HG02759 (cell line): ENCODE measurements around the gene STXBP3.
"Not testable (repeated sequence)": the region's sequence is repeated elsewhere in the genome, so short reads cannot be mapped to it uniquely, and the experiment has no call there.

Experiments
- ATAC-seq: cut with Tn5 transposase; IDR thresholded peaks from one replicate; pipeline ENCODE4 v1.9.1; 2021; ENCODE audit warnings: mild to moderate bottlenecking, moderate library complexity; ENCODE audit not compliant: unreplicated experiment

The STXBP3 gene

DNA sequence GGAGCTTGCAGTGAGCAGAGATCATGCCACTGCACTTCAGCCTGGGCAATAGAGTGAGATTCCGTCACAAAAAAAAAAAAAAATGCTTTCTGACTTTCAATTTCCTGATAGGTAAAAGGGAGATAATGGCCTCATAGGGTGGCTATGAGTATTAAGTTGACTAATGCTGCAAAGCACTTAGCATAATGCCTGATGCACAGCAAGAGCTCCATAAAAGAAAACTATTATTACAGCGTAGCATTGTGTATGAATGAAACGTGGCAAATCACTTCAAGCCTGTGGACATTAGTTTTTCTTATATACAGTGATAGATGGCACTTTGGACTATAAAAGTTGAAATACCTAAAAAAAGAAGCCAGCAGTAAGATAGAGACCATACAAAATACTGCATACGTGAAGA lies 17.0 kb upstream of the STXBP3 start:
- no peak for ATAC-seq

DNA sequence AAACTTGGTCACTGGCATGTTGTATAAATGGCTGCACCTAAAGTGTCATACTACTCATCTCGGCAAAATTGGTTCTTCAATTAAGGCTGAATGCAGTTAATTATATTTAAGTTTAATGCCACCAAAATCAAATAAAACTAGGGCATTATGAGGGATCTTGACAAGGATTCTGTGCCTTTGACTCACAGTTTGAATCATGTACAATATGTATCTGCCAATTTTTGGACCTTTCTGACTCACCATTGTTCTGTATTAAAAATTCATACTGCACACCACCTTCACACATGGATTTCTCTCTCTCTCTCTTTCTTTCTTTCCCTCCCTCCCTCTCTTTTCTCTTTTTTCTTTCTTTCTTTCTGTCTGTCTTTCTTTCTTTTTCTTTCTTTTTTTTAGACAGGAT lies 14.1 kb upstream of the STXBP3 start:
- no peak for ATAC-seq

DNA sequence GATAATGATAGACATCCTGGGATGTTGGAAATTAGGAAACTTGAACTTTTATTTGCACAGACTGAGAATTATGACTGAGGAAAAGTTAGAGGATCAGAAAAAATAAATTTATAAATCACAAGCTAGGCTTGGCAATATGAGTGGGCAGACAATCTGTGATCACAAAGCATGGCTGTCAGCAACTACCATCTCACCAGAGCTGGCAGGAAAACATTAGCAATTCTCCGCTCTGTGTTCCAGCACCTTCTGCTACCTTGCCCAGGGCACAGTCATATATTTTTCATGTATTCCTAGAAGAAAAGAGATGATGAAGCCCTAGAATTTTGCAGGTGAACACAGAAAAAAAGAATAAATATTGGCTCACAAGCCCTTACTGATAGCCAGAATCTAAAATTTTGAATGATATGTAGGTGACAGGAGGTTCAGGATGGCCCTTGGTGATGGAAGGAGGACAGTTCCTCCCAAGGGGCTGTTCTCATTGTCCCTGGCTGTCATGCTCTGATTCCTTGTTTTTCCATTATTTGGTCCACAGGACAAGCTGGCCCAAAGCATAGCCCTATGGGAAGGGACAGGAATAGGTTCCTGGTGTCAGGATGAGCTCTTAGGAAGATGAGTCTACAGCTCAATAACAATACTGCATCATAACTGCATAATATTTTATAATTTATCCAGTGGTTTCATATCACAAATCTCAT lies 12.2 kb upstream of the STXBP3 start:
- ATAC-seq = no peak

DNA sequence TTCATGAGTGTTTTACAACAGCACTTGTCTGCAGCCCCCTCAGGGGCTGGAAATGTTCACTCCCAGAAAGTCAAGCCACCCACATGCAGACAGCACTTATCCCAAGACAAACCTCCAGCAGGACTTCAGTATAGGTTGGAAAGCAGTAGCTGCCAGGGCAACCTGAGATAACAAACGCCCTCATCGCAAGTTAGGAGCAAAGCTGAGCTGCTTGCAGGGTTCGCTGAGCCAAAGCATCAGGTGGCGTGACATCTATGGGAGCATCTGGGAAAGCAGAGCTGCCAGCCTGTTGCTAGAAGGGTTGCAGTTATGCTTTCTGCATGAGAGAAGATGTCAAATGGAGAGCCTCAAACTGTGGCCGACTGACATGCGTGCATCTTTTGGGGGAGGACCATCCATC lies 4.2 kb upstream of the STXBP3 start:
- no peak for ATAC-seq

DNA sequence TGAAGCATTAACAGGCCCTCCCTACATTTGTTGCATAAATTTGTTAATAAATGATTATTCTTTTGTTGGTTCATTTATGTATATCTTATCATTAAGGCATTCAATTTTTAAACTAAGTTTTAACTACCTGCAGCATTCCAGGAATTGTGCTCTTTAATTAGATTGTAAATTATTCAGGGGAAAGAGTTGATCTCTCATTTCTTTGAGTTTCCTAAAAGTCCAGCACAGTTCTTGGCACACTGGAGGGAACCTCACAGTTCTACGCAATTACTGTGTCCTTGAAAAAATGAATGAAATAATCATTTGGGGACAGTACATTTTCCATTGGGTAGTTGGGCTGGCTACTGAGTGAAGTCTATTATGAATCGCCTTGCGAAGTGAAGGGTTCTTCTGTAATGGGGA lies 493 bp upstream of the STXBP3 start:
- no peak for ATAC-seq

DNA sequence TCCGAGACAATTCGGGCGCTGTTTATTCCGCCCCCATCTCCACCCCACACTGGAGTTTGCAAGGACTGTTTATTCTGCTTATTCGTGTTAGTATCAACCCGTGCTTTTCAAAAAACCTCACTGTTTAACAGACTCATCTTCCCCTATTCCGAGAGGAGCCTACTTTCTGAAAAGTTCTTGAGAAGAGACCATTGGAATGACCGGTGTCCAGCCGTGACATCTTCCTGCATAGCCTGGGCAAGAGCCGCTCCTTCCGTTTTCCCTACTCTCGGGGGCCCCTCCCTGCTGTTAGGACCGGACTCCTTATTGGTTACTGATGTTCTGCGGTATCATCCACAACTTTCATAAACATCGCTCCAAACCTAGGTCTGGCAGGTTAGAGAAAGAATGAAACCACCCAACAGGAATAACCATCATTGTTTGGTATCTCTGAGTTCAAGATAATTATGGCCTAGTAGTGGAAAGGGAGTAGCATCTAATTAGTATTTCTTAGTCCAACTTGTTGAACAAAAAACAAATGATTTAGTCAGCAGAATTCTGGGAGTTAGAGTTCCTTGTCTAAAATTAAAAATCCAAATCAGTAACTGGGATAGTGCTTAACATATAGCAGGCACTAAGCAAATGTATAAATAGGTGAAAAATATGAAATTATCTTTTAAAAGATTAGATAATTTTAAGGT lies 837 bp downstream of the STXBP3 start:
- peak; percentile 25 for ATAC-seq

DNA sequence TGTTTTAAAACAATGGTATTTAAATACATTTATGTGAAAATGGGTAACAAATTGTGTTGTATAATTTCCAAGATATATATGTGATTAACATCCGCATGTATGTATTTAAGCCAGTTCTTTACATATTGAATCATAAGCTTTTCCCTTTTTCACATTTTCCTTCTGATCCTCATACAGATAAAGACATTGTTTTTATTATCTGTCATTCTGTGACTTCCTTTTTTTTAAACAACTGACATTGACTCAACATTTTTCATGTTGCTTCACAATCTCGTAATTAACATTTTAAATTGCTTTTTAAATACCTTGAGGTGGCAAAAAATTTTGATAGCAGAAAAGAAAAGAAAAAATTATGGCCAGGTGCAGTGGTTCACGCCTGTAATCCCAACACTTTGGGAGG lies 1.4 kb downstream of the STXBP3 start:
- no peak for ATAC-seq

DNA sequence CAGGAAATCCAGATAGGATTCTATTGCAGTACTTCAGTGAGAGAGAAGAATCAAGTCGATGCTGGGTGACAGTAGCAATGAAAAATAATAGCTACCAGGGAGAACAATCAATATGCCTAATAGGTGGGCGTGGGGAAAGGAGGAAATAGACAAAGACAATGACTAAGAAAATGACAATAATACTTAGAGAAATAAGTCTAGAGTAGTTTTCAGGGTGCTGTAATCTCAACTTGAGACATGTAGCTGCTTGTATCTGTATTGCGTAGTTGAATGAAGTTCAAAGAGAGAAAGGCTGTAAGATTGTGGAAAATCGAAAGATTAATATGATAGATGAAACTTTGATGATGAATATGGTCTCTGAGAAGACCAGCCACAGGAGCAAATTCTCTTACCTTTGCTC lies 2.6 kb downstream of the STXBP3 start:
- no peak for ATAC-seq

DNA sequence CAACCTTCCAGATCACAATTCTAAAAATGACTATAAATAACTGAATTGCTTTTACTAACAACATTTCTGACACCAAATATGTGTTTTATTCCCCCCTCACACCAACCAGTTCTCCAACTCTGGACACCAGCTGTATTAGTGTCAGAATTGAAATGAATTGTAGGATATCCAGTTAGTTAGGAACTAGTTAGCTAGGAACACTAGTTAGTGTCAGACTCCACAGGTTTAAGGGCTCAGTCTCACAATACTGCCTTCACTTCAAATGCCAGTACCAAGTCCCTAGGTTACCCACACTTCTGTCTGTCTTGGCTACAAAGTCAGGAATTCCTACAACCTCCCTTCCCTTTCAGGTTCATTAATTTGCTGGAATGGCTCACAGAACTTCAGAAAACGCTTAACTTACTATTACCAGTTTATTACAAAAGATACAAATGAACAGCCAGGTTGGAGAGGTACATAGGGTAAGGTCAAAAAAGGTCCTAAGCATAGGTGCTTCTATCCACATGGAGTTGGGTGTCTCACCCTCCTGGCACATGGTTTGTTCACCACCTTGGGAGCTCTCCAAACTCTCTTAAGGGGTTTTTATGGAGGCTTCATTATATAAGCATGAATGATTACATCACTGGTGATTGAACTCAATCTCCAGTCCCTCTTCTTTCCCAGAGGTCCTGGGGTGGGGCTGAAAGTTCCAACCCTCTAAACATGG lies 4.2 kb downstream of the STXBP3 start:
- no peak for ATAC-seq

DNA sequence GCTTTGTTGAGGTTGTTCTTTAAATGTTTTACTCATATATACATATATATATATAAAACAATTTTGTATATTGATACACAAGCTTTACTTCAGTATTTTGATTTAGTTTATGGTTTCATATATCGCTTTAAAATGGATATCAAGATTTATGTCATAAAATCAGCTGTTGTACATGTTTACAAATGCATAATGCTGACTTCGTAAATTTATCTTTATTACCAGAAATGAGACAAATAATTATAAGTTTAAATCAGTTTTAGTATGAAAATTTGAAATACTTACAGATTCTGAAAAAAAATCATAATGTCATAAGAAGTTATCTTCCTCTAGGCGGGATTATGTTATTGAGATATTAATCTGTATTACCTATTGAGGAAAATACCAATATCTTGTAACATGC lies 6.9 kb downstream of the STXBP3 start:
- ATAC-seq = no peak

DNA sequence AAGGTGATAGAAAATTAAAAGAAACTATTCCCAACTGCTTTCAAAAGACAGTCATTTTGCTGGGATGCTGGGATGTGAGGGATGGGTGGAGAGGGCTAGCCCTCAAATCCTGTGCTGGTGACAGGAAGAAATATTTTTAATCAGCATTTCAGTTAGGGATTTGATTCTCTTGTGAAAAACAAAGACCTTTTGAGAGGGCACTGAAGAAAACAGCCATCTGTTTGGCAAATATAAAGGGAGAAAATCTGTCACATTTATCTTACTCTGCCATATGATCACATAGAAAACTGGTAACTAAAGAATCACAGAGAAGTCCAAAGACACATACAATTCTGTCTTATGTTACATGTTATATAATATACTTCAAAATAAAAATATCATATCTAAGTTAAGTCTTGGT lies 12.3 kb downstream of the STXBP3 start:
- no peak for ATAC-seq

DNA sequence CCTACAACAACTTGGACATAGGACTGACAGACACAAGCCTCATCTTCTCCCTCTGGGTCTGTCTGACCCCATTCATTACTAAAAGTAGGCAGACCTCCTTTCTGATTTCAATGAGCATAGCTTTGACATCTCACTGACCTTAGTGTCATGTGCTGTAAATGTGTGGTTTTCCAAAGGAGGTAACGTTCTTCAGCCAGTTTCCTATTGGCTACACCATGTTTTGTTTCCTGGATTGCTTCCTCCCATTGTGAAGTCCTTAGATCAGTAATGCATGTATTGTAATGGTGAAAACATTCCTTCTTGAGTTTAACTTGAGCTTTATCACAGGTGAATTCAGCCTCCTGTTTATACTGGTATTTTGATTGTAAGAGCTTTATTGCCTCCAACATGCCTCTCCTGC lies 20.6 kb downstream of the STXBP3 start:
- ATAC-seq = no peak

DNA sequence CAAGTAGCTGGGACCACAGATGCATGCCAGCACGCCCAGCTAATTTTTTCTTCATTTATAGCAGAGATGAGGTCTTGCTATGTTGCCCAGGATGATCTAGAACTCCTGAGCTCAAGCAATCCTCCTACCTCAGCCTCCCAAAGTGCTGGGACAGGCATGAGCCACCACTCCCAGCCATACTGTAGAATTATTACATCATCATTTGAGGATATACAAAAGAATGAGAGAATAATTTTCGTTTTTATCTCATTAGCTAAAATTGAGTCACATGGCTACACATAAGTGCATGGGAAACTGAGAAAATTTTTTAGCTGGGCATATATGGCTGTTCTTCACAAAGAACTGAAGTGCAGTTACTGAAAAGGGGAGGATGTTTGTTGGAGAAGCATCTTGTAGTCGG lies 21.2 kb downstream of the STXBP3 start:
- ATAC-seq = no peak

DNA sequence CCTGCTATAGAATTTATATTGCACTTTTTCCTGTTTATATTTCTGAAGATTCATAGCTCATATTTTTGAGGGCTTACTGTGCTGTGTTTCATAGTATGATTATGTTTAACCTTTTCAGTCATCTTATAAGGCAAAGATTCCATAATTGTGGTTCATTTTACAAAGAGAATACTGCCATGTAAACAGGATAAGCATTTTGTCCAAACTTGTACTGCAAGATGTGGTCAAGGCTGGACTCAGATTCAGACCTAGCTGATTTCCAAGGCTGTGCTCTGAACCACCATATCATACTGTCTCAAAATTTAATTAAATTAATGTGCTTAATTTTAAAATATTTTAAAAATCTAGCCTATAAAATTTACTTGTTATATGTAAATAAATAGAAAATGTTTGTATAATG lies 31.4 kb downstream of the STXBP3 start:
- no peak for ATAC-seq

DNA sequence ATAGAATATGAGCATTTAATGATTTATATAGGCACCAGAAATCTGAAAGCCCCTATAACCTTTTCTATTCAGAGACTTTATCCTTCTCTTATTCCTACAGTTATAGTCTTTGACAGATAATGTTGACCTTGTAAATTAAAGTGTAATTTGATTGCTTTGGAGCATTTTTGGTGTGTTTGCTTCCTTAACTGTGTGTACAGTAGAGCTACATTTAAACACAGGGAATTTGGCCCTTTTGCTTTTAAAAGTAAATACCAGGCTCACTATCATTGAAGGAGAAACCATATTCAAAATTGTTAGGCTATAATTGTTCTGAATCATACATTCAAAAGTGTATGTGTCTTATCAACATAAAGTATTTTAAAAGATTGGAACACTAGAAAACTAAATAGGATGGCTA lies 33.0 kb downstream of the STXBP3 start:
- ATAC-seq = no peak

DNA sequence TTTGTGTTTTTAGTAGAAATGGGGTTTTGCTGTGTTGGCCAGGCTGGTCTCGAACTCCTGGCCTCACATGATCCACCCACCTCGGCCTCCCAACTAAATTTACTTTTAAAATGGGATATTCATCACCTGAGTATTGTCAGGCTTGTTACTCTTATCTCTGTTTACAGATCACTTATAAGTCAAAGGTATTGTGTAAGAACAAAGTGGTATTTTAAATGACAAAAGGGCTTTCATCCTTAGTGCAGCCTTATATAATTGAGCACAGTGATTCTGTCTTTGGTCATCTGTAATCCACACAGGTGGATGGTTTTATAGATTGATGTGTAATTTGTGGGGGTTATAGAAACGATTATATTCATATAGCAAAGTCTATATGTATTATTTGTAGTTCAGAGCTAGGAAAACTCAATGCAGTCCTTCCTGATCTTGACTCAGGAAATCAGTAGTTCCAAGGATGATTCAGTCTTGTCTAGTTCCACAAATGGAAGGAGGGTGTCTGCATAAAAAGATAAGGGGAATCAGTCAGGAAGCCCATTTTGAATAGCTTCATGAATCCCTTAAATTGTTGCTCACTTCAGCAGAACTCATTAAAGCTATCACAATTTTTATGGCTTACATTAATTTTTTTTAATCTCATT lies 34.6 kb downstream of the STXBP3 start:
- ATAC-seq = no peak

DNA sequence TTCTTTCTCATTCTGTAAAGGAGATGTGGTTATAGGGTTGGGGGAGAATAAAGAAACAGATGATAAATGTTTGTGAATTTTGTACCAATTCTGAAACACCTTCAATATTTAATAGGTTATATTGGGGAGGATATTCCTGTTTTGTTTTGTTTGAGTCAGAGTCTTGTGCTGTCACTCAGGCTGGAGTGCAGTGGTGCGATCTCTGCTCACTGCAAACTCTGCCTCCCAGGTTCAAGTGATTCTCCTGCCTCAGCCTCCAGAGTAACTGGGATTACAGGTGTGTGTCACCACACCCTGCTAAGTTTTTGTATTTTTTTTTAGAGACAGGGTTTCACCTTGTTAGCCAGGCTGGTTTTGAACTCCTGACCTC lies 35.1 kb downstream of the STXBP3 start:
- ATAC-seq = not testable (repeated sequence)

DNA sequence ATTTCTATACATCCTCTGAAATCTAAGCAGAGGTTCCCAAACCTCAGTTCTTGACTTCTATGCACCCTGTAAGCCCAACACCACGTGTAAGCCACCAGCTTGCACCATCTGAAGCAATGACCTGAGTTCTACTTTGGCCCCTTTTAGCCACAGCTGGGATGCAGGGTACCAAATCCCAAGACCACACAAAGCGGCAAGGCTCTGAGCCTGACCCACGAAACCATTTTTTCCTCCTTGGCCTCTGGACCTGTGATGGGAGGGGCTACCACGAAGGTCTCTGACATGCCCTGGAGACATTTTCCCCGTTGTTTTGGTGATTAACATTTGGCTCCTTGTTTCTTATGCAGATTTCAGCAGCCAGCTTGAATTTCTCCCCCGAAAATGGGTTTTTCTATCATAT lies 38.8 kb downstream of the STXBP3 start:
- no peak for ATAC-seq

DNA sequence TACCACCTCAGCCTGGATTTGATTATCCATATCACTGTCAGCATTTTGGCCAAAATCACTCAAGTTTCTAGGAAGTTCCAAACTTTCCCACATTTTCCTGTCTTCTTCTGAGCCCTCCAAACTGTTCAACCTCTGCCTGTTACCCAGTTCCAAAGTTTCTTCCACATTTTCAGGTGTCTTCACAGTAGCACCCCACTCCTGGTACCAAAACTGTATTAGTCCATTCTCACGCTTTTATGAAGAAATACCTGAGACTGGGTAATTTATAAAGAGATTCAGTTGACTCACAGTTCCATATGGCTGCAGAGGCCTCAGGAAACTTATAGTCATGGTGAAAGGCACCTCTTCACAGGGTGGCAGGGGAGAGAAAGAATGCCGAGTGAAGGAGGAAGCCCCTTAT lies 39.4 kb downstream of the STXBP3 start:
- no peak for ATAC-seq

DNA sequence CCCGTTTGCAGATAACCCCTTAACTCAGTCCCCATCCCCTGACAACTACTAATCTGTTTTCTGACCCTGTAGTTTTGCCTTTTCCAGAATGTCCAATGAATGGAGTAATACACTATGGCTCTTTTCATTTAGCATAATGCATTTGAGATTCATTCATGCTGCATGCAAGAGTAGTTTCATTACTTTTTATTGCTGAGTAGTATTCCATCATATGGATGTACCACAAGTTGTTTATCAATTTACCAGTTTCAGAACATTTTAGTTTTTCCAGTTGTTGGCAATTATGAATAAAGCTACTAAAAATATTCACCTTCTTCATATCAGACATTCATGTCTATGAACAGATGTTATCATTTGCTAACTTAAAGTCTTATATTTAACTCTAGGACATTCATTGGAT lies 45.3 kb downstream of the STXBP3 start:
- ATAC-seq = no peak

DNA sequence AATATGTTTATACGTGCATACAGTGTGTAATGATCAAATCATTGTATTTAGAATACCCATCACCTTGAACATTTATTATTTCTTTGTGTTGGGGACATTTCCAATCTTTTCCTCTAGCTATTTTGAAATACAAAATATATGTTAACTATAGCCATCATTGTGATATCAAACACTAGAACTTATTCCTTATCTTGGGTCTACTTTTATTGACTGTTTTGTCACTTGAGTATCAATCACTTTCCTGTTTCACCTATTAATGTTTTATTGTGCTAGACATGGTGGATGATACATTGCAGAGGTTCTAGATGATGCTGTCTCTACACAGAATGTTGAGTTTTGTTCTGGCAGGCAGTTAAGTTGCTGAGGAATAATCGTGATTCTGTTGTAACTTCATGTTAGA lies 45.9 kb downstream of the STXBP3 start:
- ATAC-seq = no peak

DNA sequence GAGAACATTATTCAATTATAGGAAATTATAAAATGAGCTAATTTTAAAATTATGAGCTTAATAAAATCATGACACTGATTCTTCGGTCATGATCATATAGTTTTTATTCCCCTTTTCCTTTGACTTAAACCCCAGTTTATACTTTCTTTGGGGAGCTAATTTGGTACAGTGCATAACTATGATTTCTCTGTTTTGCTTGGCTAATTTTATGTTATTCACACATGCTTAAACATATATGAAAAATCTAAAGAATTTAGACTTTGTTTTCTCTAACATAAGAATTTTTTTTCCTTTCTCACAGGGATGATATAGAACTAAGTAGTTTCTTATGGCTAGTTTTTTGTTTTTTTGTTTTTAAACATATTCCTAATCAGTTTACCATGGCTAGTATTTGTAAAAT lies 52.5 kb downstream of the STXBP3 start:
- ATAC-seq = no peak
